Lower leg skin (tissue), 4 donors: ENCODE results near the gene MYO1B. TPM values are rescaled to one million over a fixed set of nuclear protein-coding genes. Genes with fewer than 3 reads are reported as not detected.
"Not testable (repeated sequence)": the region's sequence is repeated elsewhere in the genome, so short reads cannot be mapped to it uniquely, and the experiment has no call there.

Experiments
- DNase-seq, 2 donors: peaks; one replicate each; pipeline ENCODE4 v3.0.0-alpha.2; 2019; ENCODE audit warnings: low spot score in 2 of 2
- H3K4me3 ChIP-seq: fragments of 200-600 bp; sonication (generic); 2 replicates; pipeline ENCODE4 v1.5.1; 2017; ENCODE audit warnings: mild to moderate bottlenecking, low read depth; ENCODE audit not compliant: poor library complexity, severe bottlenecking
- POLR2A ChIP-seq, 2 donors: fragments of 450-650 bp; IDR thresholded peaks; one replicate each; pipeline ENCODE4 v1.6.1; 2016 to 2017; ENCODE audit warnings: antibody characterized with exemption in 2 of 2, mild to moderate bottlenecking in 1 of 2, moderate library complexity in 1 of 2
- WGBS, 2 donors: methylation state at CpG; one replicate each; pipeline ENCODE4 v1.1.5; 2018; 5-methylcytosine and 5-hydroxymethylcytosine counted together
- intact Hi-C: fragments of 100-400 bp; cut with DNase I; formaldehyde crosslinking; loops from one replicate; pipeline ENCODE4 v1.15.0; 2023; ENCODE audit warnings: low total_unique reads
- total RNA-seq, 4 donors: library from RNA; depleted of rRNA; stranded (reverse); fragments of >200 nt; gene quantifications; one replicate each; pipeline ENCODE4 v1.1.0, GENCODE V29; 2016
- TF ChIP-seq, protein P1 (sequence below), 3 donors: fragments of 450-650 bp; IDR thresholded peaks; one replicate each; pipeline ENCODE4 v1.5.1; 2016; ENCODE audit warnings: antibody characterized with exemption in 3 of 3, mild to moderate bottlenecking in 3 of 3, moderate library complexity in 2 of 3

MYO1B gene
- total RNA-seq, 4 donors from 2014 or later, result 24.6 to 53.0 (median 36.9) TPM

GRCh38 chr2:191446910-191447309 lies 201.7 kb downstream of the MYO1B start:
- intact Hi-C loops, result no loop called here
- 38 to 54% methylated on average over 2 of the region's 2 CpGs for WGBS, 2 donors

GRCh38 chr2:191451116-191451515 lies 205.9 kb downstream of the MYO1B start:
- 91 to 92% methylated on average over 5 of the region's 5 CpGs for WGBS, 2 donors
- intact Hi-C loops, result no loop called here
- DNase-seq, result no peak
- TF ChIP-seq, protein P1, sequence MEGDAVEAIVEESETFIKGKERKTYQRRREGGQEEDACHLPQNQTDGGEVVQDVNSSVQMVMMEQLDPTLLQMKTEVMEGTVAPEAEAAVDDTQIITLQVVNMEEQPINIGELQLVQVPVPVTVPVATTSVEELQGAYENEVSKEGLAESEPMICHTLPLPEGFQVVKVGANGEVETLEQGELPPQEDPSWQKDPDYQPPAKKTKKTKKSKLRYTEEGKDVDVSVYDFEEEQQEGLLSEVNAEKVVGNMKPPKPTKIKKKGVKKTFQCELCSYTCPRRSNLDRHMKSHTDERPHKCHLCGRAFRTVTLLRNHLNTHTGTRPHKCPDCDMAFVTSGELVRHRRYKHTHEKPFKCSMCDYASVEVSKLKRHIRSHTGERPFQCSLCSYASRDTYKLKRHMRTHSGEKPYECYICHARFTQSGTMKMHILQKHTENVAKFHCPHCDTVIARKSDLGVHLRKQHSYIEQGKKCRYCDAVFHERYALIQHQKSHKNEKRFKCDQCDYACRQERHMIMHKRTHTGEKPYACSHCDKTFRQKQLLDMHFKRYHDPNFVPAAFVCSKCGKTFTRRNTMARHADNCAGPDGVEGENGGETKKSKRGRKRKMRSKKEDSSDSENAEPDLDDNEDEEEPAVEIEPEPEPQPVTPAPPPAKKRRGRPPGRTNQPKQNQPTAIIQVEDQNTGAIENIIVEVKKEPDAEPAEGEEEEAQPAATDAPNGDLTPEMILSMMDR (IDR thresholded peaks at IDR 0.05), result no peak
- TF ChIP-seq POLR2A (IDR thresholded peaks at IDR 0.05), result no peak
- no peak overlapping the region for H3K4me3 ChIP-seq

More at GRCh38 chr2:191446910-191447309, 201.7 kb downstream of the MYO1B start:
- no peak for TF ChIP-seq POLR2A (IDR thresholded peaks at IDR 0.05)
- TF ChIP-seq, protein P1 (IDR thresholded peaks at IDR 0.05), result no peak
- DNase-seq, result no peak
- H3K4me3 ChIP-seq, result no peak overlapping the region

GRCh38 chr2:191452065-191452464 lies 206.9 kb downstream of the MYO1B start:
- no peak for DNase-seq
- WGBS, 2 donors, result 78 to 86% methylated on average over 3 of the region's 3 CpGs
- TF ChIP-seq, protein P1 (IDR thresholded peaks at IDR 0.05), result no peak
- no peak for TF ChIP-seq POLR2A (IDR thresholded peaks at IDR 0.05)
- intact Hi-C loops, result no loop called here
- no peak overlapping the region for H3K4me3 ChIP-seq

DNA sequence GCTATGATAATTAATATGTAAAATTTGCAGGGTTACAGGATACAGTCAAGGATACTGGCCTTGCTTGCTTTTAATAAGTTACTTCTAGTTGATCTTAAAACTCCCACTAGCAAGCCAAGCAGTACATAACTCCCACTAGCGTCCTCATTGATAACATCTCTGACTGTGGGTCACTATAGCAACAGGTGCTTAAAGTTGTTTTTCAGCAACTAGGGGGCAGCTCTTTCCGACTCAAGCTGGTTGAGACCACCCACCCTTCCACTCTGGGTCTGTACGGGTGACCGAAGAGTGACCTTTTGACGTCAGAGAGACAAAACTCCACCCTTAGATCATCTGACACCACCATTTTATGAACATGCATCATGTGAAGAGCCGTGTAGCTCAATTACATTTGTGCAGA lies 208.6 kb downstream of the MYO1B start:
- TF ChIP-seq, protein P1 (IDR thresholded peaks at IDR 0.05), result no peak
- no peak for TF ChIP-seq POLR2A (IDR thresholded peaks at IDR 0.05)
- intact Hi-C loops, result no loop called here
- WGBS, 2 donors, result 90 to 91% methylated on average over 6 of the region's 6 CpGs
- no peak overlapping the region for H3K4me3 ChIP-seq
- no peak for DNase-seq

GRCh38 chr2:191456506-191456905 lies 211.3 kb downstream of the MYO1B start:
- intact Hi-C loops, DNase-seq, H3K4me3 ChIP-seq: not testable (repeated sequence)
- WGBS, 2 donors, result 79 to 84% methylated on average over 7 to 9 of the region's 12 CpGs

DNA sequence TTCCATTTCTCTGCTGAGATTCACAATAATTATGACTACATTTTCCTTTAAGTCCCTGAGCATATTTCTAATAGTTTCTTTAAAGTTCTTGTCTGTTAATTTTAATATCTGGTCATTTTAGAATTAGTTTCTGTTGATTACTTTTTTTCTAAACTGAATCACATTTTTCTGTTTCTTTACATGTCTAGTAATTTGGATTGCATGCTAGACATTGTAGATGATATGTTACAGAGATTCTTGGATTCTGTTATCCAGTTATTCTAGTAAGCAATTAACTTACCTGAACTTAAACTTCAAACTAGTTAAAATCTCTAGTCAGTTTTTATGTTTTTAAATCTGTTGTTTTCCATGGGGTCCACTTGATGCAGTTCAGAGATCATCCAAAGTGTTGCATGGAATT lies 214.0 kb downstream of the MYO1B start:
- no peak overlapping the region for H3K4me3 ChIP-seq
- TF ChIP-seq POLR2A (IDR thresholded peaks at IDR 0.05), result no peak
- TF ChIP-seq, protein P1 (IDR thresholded peaks at IDR 0.05), result no peak
- intact Hi-C loops, result no loop called here
- no peak for DNase-seq
